Cardiac muscle cell (in vitro differentiated cells and primary cell): ENCODE data around the gene TAMALIN. TPM values are rescaled to one million over a fixed set of nuclear protein-coding genes. Genes with fewer than 3 reads are reported as not detected.
A peak's percentile ranks its signal among the peaks of the same experiment; 100 is the strongest.

Experiments used
- DNase-seq, 2 donors: peaks; one replicate each; pipeline versions ENCODE4 v3.0.0 to v3.0.0-alpha.2; 2010 to 2017; ENCODE audit warnings: low read depth in 1 of 2, low spot score in 1 of 2
- H3K27ac ChIP-seq: fragments of 200-600 bp; sonication (generic); 2 replicates; pipeline ENCODE4 v1.5.1; 2016
- H3K27me3 ChIP-seq: fragments of 200-600 bp; sonication (generic); 2 replicates; pipeline ENCODE4 v1.6.0; 2016; ENCODE audit warnings: control low read depth
- H3K36me3 ChIP-seq: fragments of 200-600 bp; sonication (generic); 2 replicates; pipeline ENCODE4 v1.5.1; 2016; ENCODE audit warnings: control low read depth
- H3K4me1 ChIP-seq: fragments of 200-600 bp; sonication (generic); 2 replicates; pipeline ENCODE4 v1.8.1; 2017; ENCODE audit warnings: low read depth, mild to moderate bottlenecking, mixed run types
- H3K4me3 ChIP-seq: fragments of 200-600 bp; sonication (generic); 2 replicates; pipeline ENCODE4 v1.5.1; 2016; ENCODE audit warnings: mild to moderate bottlenecking
- H3K9me3 ChIP-seq: fragments of 200-600 bp; sonication (generic); 2 replicates; pipeline ENCODE4 v1.5.1; 2017; ENCODE audit warnings: low read depth, mild to moderate bottlenecking, control low read depth
- polyA plus RNA-seq: library from polyadenylated mRNA; unstranded; fragments of >200 nt; fragmentation: Nextera tagmentation; extraction: Ambion mirVana; gene quantifications from 2 replicates; pipeline ENCODE4 v1.2.1, GENCODE V29; 2016
- total RNA-seq: library from RNA; depleted of rRNA; stranded (reverse); fragments of >200 nt; gene quantifications from 2 replicates; pipeline ENCODE4 v1.2.3, GENCODE V29; 2016
- TF ChIP-seq, protein P1 (sequence below): IDR thresholded peaks from 2 replicates; pipeline ENCODE4 v1.5.1; 2012; ENCODE audit warnings: low read depth, mild to moderate bottlenecking, low read length

TAMALIN gene
- total and polyA plus RNA-seq, 2 experiments from 2014 or later, result 8.2 to 12.5 TPM

DNA sequence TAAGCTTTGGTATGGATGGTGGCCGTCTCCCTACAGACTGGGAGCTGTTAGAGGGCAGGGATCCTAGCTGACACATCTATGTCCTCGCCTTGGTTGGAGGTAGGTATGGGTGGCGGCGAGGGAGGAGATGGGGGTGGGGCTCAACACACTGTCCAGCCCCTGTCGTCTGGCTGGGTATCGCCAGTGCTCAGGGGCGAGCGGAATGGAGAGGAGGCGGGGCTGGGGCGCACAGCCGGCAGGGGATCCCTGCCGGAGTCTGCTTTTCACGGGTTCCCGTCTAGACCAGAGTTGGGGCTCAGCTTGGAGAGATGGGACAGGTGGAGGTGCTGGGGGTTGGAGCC, 16.1 kb downstream of the TAMALIN start:
- TF ChIP-seq, protein P1, sequence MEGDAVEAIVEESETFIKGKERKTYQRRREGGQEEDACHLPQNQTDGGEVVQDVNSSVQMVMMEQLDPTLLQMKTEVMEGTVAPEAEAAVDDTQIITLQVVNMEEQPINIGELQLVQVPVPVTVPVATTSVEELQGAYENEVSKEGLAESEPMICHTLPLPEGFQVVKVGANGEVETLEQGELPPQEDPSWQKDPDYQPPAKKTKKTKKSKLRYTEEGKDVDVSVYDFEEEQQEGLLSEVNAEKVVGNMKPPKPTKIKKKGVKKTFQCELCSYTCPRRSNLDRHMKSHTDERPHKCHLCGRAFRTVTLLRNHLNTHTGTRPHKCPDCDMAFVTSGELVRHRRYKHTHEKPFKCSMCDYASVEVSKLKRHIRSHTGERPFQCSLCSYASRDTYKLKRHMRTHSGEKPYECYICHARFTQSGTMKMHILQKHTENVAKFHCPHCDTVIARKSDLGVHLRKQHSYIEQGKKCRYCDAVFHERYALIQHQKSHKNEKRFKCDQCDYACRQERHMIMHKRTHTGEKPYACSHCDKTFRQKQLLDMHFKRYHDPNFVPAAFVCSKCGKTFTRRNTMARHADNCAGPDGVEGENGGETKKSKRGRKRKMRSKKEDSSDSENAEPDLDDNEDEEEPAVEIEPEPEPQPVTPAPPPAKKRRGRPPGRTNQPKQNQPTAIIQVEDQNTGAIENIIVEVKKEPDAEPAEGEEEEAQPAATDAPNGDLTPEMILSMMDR, result no peak
- Histone ChIP-seq H3K4me3 (peak overlapping the region; percentile 39), H3K4me1 (peaks cover 23% of the 10 kb centered on the region), H3K36me3 (no peaks in the 10 kb centered on the region), H3K27me3 (peaks cover 12% of the 10 kb centered on the region), H3K27ac (no peak overlapping the region), H3K9me3 (no peaks in the 10 kb centered on the region)
- peak in 1 of 2 donors; percentile 31 for DNase-seq

DNA sequence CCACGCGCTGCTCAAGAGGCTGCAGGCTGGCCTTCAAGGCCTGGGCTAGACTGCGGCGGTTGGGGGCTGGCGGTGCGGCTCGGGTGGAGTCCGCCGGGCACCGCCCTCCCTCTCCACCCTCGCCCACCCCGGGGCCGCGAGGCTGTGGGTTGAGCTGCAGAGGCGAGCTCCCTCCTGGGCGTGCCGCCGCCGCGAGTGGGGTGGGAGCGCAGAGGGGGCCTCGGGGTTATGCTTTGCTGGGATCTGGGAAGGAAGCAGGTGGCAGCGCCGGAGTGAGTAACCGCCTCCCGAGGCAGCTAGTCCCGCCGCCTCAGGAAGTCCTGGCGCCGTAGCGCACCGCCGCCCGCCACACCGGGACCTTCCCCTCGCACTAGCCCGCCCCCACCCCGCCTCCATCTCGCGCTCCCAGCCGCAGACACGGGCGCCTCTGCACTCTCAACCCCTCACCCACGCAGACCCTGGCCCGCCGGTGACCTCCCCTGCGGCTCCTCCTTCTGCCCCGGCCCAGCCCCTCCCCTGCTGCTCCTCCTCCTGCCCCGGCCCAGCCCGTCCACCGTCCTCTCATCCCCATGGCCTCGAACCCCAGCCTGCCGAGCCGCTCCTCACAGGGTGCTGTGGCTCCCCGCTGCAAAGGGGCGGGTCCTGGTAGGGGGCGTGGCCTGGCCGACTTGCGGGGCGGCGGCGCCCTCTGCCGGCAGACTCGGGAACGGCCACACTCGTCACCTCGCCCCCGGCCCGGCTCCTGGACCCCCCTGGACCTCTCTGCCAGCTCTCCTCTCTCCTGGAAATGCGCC, 16.6 kb downstream of the TAMALIN start:
- TF ChIP-seq, protein P1, result peak; percentile 95
- peaks cover 12% of the 10 kb centered on the region for H3K27me3 ChIP-seq

DNA sequence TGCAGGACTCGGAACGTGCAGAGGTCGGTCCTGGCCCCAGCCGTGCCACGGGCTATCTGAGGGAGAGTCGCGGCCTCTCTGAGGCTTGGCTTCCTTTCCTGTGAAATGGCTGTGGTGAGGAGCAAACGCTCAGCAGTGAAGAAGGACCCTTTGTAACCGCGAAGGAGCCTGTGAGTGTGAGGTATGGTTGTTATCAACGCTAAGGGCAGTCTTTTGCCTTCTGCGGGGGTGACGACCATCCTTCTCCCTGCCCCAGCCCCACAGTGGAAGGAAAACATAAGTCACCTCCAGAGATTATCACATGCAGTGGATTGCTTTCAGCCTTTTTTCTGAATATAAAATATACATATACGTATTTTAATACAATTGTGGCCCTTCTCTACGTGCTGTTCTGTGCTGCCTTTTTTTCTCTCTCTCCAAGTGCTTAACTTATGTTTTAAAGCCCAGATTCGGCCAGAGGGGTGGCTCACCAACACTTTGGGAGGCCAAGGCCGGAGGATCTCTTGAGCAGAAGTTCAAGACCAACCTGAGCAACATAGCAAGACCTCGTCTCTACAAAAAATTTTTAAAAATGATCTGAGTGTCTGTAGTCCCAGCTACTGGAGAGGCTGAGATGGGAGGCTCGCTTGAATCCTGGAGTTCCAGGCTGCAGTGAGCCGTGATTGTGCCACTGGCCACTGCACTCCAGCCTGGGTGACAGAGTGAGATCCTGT, 17.4 kb downstream of the TAMALIN start:
- H3K4me3 ChIP-seq, result peak overlapping the region; percentile 39
- H3K9me3 ChIP-seq, result no peaks in the 10 kb centered on the region
- H3K4me1 ChIP-seq, result peaks cover 22% of the 10 kb centered on the region
- TF ChIP-seq, protein P1, result peak; percentile 18
- no peak overlapping the region for H3K27ac ChIP-seq
- peaks cover 12% of the 10 kb centered on the region for H3K27me3 ChIP-seq
- DNase-seq, result no peak
- H3K36me3 ChIP-seq, result no peaks in the 10 kb centered on the region

More for the DNA sequence above, 16.6 kb downstream of the TAMALIN start:
- no peaks in the 10 kb centered on the region for H3K36me3 ChIP-seq
- no peaks in the 10 kb centered on the region for H3K9me3 ChIP-seq
- H3K4me1 ChIP-seq, result peaks cover 23% of the 10 kb centered on the region
- peak; percentile 78 to 89 for DNase-seq
- no peak overlapping the region for H3K27ac ChIP-seq
- H3K4me3 ChIP-seq, result peak overlapping the region; percentile 39

DNA sequence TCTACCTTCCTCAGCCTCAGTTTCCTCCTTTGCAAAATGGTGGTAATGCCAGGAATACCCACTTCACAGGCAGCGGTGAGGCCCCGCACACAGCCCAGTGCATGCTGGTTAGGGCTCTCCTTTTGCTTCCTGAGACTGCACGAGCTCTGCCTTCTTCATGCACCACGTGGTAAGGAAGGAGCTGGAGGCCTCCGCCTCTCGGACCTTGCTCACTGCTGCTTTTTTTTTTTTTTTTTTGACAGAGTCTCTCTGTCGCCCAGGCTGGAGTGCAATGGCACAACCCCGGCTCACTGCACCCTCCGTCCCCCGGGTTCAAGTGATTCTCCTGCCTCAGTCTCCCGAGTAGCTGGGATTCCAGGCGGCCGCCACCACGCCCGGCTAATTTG, 18.1 kb downstream of the TAMALIN start:
- TF ChIP-seq, protein P1, result no peak

DNA sequence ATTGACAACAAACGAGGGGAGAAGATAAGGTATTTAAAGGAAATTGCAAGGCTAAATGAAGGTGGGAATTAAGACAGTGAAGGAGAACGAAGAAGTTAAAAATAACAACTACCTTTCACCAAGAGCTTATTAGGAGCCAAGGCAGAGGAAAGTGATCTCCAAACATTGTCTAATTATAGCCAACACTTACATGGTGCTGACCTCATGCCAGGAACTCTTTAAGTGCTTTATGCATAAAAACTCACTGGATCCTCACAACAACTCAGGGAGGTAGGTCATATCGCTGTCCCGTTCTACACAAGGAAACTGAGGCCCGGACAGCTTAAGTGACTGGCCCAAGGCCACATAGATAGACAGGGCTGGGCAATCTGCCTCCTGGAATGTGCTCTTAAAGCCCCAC, 19.5 kb downstream of the TAMALIN start:
- peaks cover 30% of the 10 kb centered on the region for H3K4me1 ChIP-seq
- no peaks in the 10 kb centered on the region for H3K9me3 ChIP-seq
- peak in 1 of 2 donors; percentile 70 for DNase-seq
- H3K36me3 ChIP-seq, result no peaks in the 10 kb centered on the region
- peaks cover 12% of the 10 kb centered on the region for H3K27me3 ChIP-seq
- H3K4me3 ChIP-seq, result no peak overlapping the region
- TF ChIP-seq, protein P1, result no peak
- H3K27ac ChIP-seq, result peak overlapping the region; percentile 96

More for the DNA sequence above, 18.1 kb downstream of the TAMALIN start:
- peak in 1 of 2 donors; percentile 29 for DNase-seq
- peaks cover 12% of the 10 kb centered on the region for H3K27me3 ChIP-seq
- H3K4me1 ChIP-seq, result peaks cover 25% of the 10 kb centered on the region
- H3K4me3 ChIP-seq, result no peak overlapping the region
- no peak overlapping the region for H3K27ac ChIP-seq
- no peaks in the 10 kb centered on the region for H3K9me3 ChIP-seq
- H3K36me3 ChIP-seq, result no peaks in the 10 kb centered on the region
